NCI-H748 (cell line): ENCODE data around the gene TNFSF4.
"Not testable (repeated sequence)": the region's sequence is repeated elsewhere in the genome, so short reads cannot be mapped to it uniquely, and the experiment has no call there.

ENCODE experiments used
- DNase-seq: peaks from one replicate; lab custom pipeline; 2025; ENCODE audit not compliant: unreplicated experiment; lab: John Stamatoyannopoulos, UW

Gene TNFSF4, protein sequence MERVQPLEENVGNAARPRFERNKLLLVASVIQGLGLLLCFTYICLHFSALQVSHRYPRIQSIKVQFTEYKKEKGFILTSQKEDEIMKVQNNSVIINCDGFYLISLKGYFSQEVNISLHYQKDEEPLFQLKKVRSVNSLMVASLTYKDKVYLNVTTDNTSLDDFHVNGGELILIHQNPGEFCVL

DNA sequence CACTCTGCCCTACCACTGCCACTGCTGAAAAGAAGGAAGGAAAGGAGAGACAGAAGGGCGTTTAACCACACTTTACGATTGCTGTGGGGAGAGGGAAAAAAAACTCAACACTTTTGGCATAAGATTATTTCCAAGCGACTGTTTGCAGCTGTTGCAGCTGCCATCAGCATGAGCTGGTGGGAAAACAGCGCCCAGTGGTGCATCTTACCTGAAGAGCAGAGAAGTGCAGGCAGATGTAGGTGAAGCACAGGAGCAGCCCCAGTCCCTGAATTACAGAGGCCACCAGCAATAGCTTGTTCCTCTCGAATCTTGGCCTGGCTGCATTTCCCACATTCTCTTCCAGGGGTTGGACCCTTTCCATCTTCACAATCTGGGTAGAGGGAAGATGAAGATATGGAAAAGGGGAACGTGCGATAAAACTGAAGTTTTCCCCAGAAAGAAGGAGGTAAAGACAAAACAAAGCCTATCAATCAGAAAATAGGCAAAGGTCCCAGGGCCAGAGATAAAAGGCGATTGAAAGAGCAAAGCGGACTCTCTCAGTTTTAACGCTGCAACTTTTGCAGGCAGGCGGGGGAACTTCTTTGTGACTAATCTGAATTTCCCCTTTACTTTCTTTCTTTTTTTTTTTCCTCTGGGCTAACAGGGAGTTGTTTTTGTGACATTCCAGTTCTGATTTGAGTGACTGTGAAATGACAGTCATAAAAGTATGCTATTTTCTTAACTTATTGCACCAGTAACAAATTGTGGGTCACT is at the start of gene TNFSF4:
TNFSF4 (minus strand) TSS at position 516 of the 753 bp plus-strand sequence; CDS start at position 361, 155 bp downstream.
- no peak for DNase-seq

DNA sequence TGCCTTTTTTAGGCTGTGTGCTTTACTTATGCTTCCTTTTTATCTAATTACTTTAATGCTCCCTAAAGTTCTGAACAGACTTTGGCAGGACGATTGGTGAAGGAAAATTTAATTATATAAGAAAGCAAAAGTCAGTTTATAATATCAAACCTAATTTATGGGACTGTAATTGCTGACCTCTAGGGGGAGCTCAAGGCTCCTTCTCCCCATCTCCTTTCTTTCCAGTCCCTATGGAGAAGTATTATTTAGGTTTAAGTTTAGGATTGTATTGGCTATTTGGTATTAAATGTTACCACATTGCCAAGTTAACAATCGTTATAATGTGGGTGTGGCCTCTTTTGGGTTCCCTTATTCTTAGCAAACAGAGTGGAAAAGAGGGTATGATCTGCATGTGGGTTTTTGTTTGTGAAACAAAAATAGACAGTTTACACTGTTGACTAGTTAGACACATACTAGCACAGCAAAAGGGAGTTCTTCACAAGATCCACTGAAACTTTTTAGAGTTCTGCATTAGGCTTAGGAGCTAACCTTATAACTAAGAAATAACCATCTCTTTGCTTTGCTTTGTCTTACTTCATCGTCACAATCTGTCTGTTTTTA is 48.2 kb upstream of the TNFSF4 start:
- DNase-seq: peak; percentile 6

DNA sequence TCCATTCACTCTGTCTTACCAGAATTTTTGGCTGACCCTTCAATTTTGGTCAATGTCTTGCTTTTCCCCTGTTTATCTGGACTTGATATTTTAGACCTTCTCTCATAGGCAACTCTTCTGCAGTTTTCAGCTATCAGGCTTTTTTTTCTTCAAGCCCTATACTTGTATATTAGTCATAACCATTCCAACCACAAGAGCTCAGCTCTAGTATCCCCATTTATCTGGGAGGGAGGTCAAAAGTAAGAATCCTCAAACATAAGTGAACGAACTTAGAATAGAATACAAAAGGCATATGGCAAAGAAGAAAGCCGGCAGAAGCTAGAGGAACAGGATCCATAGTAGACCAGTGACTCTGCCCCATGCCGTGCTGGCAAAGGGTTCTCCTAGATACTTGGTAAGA is 45.9 kb upstream of the TNFSF4 start:
- no peak for DNase-seq

DNA sequence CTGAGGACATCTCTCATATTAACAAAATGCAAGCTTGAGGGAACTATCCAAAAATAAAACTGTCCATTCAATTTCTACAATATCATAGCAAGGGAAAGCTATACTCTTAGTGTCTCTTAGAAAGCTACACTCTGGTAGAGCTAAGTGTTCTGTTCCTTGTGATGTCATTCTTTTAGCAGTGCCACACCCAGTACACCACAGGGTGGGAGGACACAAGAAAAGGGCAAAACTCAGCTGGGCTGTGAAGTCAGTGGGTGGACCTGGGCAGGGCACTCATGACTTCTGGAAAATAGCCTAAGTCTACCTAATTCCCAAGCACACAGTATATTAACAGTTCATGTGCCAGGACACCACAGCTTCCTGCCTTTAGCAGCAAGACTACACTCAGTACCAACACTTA is 42.2 kb upstream of the TNFSF4 start:
- DNase-seq: no peak

DNA sequence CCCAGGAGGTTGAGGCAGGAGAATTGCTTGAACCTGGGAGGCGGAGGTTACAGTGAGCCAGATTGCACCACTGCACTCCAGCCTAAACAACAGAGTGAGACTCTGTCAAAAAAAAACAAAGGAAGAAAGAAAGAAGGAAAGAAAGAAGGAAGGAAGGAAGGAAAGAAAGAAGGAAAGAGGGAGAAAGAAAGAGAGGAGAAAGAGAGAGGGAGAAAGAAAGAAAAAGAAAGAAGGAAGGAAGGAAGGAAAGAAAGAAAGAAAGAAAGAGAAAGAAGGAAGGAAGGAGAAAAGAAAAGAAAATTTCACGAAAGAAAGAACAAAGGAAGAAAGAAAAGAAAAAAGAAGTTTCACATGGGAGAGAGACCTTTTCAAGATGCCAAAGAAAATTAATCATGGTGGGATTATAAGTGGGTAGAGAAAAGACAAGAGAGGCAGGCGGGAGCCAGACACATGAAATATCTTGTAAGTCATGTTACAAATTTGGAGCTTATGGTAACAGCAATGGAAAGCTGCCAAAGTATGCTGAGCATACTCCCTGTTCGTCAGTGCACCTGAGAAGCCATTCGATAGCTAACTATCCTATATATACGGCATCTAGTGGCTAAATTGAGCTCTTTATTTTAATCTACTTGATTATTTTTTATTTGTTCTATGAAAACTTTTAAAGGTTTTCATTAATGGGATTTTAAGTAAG is 41.3 kb upstream of the TNFSF4 start:
- no peak for DNase-seq

DNA sequence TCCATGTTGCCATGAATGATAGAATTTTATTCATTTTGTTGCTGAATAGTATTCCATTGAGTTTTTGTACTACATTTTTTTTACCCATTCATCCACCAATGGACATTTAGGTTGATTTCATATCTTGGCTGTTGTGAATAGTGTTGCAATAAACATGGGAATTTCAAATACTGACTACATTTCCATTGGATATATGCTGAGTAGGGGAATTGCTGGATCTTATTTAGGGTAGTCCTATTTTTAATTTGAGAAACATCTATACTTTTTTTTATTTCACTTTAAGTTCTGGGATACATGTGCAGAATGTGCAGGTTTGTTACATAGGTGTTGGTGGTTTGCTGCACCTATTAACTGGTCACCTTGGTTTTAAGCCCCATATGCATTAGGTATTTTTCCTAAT is 38.8 kb upstream of the TNFSF4 start:
- no peak for DNase-seq

DNA sequence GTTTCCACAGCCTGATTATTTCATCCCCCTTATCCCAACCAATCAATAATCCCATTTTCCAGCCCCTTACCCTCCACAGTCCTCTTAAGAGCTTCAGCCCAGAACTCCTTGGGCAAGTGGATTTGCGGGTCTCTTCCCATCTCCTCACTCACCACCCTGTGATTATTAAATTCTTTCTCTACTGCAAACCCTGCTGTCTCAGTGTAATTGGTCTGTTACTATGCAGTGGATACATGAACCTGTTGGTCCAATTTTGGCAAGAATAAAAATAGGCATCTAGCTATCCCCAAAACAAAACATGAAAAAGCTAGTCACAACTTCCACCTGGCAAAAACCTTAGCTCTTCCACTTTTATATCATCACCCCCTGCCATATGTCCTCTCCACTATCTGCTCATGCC is 36.2 kb upstream of the TNFSF4 start:
- no peak for DNase-seq

DNA sequence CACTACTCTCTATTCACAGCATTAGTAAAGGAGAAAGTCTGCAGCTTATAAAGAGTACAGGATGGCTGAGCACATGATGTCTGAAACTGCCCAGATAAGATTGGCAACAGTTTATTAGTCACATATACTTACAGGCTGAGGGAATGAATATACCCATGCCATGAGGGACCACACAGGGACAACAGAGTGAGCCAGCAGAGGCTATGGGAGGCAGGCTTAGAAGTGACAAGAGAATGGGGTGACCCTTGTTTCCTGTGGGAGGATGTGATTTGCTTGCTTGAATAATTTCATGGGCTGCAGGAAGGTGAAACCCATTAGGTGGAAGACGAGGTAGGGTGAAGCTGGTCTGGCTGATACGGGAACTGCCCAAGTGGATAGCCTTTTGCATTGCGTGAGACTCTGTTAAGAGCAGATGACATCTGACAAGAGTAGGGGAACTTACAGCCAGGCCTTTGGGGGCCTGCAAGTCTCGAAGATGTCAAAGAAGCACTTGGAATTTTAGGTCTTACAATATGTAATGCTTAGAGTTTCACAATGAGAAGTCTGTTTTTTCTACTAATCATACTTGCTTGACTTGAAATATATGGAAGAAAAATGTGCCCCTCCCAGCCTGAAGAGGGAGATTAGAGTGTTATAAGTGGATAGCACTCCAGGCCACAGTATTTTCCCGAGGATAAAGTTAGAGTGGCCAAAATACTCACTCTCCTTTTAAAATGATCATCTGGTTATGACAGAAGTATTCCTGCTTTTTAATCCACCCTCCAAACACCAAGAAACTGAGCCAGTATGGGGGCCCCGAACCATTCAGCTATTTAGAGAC is 34.6 kb upstream of the TNFSF4 start:
- DNase-seq: no peak

DNA sequence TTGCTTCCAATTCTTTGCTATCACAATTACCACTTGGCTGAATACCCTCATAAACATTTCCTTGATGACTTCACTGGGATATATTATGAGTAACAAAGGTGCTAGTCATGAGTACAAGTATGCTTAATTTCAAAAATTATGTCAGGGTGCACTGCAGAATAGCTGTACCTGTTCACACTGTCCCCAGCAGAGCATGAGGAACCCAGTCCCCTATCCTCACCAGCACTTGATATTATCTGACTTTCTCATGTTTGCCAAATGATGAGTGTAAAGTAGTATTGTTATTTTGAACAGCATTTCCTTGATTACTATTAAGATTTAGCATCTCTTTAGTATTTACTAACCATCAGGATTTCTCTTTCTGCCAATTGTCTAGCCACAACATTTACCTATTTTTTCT is 33.5 kb upstream of the TNFSF4 start:
- DNase-seq: no peak

DNA sequence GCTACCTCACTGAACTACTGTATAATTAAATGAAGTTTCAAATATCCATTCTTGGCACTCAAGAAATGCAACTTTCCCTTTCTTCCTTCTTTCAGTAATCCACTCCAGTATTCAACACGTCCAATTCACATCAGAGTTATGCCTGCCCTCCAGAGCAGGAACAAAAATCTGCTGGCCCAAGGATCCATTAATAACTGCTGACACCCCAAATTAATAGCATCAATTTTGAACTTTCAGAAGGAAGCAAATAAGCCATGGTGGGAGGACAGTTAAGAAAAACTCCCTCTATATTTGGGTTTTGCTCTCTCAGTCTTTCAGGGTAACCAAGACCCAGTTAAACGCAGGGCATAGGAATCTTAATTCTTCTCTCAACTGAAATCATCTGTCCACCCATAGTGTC is 31.9 kb upstream of the TNFSF4 start:
- no peak for DNase-seq

DNA sequence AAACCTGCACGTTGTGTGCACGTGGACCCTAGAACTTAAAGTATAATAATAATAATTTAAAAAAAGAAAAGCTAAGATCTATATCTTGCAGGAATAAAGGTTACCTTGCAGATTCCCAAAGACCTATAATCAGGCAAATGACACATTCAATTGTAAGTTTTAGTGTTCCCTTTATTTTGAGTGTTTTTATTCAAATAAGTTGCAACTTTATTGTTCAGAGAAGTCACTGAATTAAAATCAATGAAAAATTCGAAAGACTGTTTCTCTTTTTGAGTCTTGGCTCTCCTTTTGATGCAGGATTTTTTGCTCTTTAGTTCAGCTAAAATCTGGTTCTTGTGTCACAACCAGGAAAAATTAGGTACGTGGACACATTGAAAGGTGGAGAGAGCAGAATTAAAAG is 27.8 kb upstream of the TNFSF4 start:
- no peak for DNase-seq

DNA sequence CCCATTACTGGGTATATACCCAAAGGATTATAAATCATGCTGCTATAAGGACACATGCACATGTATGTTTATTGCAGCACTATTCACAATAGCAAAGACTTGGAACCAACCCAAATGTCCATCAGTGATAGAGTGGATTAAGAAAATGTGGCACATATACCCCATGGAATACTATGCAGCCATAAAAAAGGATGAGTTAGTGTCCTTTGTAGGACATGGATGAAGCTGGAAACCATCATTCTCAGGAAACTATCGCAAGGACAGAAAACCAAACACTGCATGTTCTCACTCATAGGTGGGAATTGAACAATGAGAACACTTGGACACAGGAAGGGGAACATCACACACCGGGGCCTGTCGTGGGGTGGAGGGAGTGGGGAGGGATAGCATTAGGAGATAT is 27.3 kb upstream of the TNFSF4 start:
- DNase-seq: not testable (repeated sequence)

DNA sequence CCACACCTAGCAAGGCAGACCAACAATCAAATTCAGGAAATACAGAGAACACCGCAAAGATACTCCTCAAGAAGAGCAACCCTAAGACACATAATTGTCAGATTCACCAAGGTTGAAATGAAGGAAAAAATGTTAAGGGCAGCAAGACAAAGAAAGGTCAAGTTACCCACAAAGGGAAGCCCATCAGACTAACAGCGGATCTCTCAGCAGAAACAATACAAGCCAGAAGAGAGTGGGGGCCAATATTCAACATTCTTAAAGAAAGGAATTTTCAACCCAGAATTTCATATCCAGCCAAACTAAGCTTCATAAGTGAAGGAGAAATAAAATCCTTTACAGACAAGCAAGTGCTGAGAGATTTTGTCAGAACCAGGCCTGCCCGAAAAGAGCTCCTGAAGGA is 21.9 kb upstream of the TNFSF4 start:
- not testable (repeated sequence) for DNase-seq

DNA sequence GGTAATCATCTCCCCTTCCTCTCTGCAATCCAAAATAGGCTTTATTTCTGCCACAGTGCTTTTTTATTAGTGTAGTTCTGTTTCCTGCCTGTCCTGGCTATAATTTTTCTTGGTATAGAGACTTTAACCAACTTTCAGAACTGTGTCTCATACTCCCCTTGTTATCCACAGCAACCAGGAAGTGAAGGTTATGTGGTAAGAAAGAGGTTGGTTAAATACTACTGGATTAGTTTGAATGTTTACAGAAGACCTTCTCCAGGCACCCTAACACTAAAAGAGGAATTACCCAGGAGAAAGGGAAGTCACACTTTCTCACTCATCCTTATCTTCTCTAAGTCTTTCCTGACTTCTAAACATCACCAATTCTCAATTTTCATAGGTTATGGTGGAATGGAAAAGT is 17.8 kb upstream of the TNFSF4 start:
- no peak for DNase-seq

DNA sequence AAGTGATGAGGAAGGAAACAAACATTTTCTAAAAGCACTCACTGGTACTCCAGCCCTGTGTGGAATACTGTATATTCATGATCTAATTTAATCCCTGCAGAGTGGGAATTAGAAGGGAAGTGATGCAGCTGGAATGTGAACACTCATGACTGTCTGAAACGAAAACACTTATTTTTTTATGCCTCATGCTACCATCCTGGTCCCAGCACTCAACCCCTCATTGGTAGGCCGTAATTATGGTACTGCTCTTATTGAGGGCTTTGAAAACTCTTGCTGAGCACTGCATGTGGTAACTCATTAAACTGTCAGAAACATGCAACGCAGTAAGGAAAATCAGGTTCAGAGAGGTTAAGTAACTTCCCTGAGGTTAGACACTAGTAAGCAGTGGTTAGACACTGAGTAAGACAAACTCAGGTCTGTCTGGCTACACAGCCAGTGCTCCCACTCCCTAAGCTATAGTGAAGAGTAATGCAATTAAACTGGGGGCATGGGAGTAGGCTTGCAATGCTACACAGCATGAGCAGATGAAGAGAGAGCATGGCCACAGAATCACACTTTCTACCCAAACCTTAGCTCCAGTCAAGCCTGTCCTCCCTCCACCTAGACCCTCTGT is 17.3 kb upstream of the TNFSF4 start:
- DNase-seq: no peak

DNA sequence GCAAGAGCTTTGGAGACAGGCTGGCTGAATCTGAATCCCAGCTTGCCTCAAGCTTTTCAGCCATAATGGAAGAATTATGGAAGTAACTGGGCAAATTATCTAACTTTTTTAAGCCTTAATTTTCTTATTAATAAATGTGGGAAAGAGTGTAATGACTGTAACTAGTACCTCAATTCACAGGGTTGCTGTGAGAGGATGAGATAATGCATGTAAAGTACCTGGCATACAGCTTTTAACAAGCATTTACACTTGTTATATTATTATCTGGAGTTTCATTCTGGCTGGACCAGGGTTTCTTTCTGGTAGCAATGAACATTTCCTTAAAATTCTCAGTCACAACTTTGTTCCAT is 15.9 kb upstream of the TNFSF4 start:
- no peak for DNase-seq

DNA sequence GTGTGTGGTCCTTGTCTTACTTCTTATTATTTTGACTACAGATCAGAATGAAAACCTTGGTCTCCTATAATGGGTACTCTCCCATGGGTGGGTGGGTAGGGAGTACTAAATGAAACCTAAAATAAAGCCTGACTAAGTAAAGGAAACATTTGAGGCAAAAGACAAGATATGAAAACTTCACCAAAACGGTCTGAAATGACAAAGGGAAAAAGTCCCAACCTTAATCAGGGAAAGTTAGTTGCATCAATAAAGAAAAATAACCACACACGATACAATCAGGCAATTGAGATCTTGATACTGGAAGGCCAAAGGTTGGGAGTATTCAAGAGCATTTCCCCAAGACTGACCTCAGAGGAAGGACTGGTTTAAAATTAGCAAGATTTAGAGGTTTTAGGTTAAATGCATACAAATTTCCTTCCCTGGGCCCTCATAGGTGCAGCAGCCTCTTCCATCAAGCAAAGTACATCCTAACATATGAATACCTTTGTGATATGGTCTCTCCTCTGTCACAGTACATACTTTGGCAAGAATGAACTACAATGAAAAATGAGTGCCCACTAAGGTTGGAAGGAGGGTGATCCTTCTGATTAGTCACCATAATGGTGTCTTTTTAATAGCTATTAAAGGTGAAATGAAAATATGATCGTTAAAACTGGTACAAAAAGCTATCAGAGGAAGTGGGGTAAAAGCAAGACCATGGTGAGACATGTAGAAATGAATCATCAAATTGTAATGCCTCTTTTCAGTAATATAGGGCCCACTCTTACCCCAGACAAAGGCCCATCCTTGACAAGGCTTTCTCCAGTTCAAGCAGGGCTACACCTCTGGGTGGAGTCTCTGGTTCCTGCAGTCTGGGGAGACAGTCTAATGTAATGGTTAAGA is 15.3 kb upstream of the TNFSF4 start:
- DNase-seq: no peak

DNA sequence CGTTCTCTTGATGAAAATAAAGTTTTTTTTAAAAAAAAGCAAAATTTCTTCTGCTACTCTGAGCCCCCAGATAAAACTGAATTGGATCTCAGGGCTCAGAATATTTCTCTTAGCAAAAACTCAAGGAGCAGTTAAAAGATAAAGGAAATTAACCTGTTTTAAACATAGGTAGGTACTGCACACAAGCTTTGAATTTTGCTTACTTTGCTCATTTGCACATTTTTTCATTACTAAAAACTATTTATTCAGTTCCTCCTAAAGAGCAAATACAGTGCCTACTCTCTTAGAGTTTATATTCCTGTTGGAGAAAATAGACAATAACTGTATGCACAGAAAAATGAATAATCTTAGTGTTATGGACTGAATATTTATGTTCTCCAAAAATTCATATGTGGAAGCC is 13.0 kb upstream of the TNFSF4 start:
- DNase-seq: no peak

DNA sequence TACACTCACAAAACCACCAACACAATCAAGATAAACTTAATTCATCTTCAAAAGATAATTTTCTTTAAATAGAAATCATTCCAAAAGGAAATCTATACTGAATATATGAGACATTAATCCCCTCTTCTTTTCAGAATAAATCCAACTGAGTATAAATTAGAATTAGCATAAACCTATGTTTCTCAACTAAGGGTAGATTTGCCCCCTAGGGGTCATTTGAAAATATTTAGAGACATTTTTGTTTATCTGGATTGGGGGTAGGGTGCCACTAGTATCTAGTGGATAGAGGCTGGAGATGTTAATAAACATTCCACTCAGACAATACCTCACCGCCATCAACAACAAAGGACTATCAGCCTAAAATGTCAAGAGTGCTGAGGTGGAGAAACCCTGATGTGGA is 6.5 kb upstream of the TNFSF4 start:
- no peak for DNase-seq
